Nucleus accumbens (tissue), 56 donors: ENCODE results near the gene LCN6.

Experiments used
- DNase-seq, 56 donors: peaks; one replicate each; lab custom pipeline; 2025; lab: John Stamatoyannopoulos, UW

Gene LCN6

GRCh38 chr9:136728548-136729123, 19.7 kb downstream of the LCN6 start:
- peak in 2 of 56 donors; percentile 25 to 39 for DNase-seq

GRCh38 chr9:136728080-136728547, 20.2 kb downstream of the LCN6 start:
- peak in 55 of 56 donors; percentile 21 to 91 (median 77) for DNase-seq

GRCh38 chr9:136726631-136727191, 21.6 kb downstream of the LCN6 start:
- no peak for DNase-seq

GRCh38 chr9:136726118-136726517, 22.2 kb downstream of the LCN6 start:
- DNase-seq = no peak

- DNase-seq = no peak
These were observed 22.7 kb downstream of the LCN6 start for GRCh38 chr9:136725612-136726011.

- DNase-seq = no peak
These were observed 23.6 kb downstream of the LCN6 start for GRCh38 chr9:136724772-136725171.

GRCh38 chr9:136723989-136724388, 24.3 kb downstream of the LCN6 start:
- no peak for DNase-seq

GRCh38 chr9:136723362-136723976, 24.9 kb downstream of the LCN6 start:
- no peak for DNase-seq

GRCh38 chr9:136722969-136723356, 25.4 kb downstream of the LCN6 start:
- no peak for DNase-seq

GRCh38 chr9:136722093-136722968, 26.0 kb downstream of the LCN6 start:
- no peak for DNase-seq

GRCh38 chr9:136721339-136722092, 26.8 kb downstream of the LCN6 start:
- DNase-seq = peak in 1 of 56 donors; percentile 44

- DNase-seq = peak in 1 of 56 donors; percentile 14
These were observed 27.4 kb downstream of the LCN6 start for GRCh38 chr9:136720898-136721338.

- peak in 8 of 56 donors; percentile 14 to 58 (median 32) for DNase-seq
These were observed 28.0 kb downstream of the LCN6 start for GRCh38 chr9:136720251-136720897.

GRCh38 chr9:136719195-136719880, 29.0 kb downstream of the LCN6 start:
- no peak for DNase-seq

- DNase-seq = no peak
These were observed 29.8 kb downstream of the LCN6 start for GRCh38 chr9:136718345-136719194.

- no peak for DNase-seq
These were observed 30.9 kb downstream of the LCN6 start for GRCh38 chr9:136717399-136717798.

GRCh38 chr9:136714893-136715274, 33.4 kb downstream of the LCN6 start:
- DNase-seq = no peak
